Hematopoietic multipotent progenitor cell treated with erythropoietin and hydrocortisone succinate and interleukin-3 and kit ligand, for 17 days (in vitro differentiated cells): ENCODE data around the gene BTBD16.

Experiments
- DNase-seq: peaks from one replicate; pipeline ENCODE4 v3.0.0-alpha.2; 2015; ENCODE audit warnings: low spot score

Gene BTBD16

GRCh38 chr10:122273966-122274545 is 3.0 kb downstream of the BTBD16 start:
- DNase-seq = no peak

DNA sequence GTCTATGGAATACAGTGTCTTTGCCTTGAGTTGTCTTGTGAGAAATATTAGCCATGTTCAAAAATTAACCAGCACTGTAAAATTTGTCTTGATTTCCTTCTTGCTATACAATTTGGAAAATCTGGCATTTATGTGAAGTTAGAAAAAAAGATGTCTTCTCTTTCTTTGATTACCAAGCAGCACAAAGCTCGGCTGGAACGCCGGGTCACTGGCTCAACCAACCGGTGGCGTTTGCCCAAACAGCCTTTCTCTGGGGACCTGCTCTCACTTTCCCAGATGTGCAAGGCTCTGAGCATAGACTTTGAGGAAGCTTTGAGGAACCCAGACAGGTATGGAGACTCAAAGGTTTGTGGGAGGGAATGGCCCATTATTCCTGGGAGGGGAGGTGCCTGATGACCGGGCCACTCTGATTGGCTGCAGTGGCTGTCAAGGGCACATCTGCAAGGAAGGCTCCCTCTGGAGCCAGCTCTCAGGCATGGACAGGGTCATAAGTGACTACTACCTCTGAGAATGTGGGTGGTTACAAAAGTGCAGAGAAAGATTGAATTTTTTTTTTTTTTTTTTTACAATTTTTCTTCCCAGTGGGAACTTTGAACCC is 5.6 kb downstream of the BTBD16 start:
- DNase-seq = no peak

DNA sequence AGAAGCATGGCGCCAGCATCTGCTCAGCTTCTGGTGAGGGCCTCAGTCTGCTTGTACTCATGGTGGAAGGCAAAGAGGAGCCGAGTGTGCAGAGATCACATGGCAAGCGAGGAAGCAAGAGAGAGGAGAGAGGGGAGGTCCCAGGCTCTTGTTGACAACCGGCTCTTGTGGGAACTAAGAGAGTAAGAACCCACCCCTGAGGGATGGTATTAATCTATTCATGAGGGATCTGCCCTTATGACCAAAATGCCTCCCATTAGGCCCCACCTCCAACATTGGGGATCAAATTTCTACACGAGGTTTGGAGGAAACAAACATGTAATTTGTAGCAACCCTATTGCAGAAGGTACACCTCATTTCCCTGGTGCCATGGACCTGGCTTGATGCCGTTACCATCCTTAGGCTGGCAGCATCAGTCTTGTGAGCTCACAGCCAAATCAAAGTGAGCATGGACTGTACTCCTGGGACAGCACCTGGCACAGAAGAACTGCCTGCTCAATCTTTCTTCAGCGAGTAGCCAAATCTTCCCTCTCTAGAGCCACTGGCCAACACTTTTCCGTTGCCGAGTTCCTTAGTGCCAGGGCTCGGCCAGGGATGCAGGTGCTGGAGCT is 6.5 kb downstream of the BTBD16 start:
- no peak for DNase-seq

- no peak for DNase-seq
Measured at GRCh38 chr10:122279725-122280141, 8.6 kb downstream of the BTBD16 start.

DNA sequence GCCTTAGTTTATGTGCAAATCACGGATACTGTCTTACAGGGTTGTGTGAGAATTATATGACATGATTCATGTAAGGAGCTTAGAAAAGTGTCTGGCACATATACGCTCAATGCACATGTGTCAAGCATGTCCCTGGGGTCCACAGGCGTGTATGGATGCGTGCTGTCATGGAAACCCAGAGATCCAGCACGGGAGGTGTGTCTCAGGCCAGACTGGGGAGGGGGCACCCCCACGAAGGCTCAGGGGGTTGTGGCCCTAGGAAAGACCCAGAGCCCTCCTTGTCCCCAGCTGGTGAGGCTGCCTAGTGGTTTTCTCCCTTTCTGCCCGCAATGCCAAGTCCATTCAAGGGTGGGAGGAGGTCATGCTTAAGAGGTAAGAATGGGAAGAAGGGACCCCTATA is 9.1 kb downstream of the BTBD16 start:
- DNase-seq = no peak

DNA sequence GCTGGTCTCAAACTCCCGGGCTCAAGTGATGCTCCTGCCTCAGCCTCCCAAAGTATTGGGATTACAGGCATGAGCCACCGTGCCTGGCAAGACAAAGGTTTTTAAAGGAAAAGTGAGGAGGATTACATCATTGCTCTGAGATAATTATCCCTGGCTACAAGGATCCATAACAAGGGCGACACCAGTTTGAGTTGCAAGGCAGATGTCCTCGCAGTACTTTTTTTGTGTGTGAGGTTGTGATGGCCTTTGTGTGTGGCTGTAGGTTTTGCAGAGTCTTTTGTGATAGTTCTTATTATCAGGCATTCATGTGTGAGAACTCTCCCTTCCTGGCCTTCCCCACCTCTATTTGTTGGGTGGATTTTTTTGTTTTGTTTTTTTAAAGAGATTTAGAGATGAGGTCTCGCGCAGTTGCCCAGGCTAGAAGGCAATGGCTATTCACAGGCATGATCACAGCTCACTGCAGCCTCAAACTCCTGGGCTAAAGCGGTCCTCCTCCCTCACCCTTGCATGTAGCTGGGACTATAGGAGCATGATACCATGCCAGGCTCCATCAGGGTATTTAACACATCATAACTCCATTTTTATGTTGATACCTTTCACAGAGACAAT is 10.0 kb downstream of the BTBD16 start:
- no peak for DNase-seq

DNA sequence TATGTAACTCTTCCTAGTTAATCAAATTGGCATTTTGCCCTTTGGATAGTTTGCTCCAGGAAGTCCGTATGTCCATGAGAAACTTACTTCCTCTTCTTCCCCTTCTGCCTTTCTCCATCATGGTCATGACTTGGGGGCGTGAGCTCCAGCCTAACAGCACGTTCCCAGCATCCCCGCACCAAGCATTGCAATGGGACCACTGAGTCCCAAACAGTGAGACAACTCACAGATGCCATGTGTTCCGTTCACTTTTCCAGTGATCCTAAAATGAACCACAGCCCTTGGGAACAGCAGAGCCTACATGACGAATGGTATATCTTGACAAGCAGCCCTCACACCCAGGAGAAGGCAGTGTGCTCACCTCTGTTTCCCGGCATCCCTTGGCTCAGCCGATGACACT is 10.7 kb downstream of the BTBD16 start:
- no peak for DNase-seq

DNA sequence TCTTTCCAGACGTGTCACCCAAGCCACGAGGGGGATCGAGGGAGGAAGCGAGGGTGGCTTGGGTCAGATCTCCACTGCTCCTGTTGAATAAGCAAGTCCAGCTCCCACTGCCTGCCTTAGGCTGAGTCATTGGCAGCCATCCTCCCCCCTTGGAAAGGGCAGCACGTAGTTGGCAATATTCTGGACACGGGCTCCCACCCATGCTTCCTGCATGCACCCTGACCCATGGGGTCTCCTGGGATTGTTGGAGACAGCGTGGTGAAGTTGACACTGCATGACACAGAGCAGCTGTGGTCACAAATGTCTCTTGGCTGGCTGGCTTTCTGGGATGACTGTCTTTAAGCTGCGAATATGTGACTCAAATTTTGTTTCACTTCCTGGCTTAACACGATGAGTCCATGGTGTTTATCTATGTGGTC is 11.2 kb downstream of the BTBD16 start:
- no peak for DNase-seq

DNA sequence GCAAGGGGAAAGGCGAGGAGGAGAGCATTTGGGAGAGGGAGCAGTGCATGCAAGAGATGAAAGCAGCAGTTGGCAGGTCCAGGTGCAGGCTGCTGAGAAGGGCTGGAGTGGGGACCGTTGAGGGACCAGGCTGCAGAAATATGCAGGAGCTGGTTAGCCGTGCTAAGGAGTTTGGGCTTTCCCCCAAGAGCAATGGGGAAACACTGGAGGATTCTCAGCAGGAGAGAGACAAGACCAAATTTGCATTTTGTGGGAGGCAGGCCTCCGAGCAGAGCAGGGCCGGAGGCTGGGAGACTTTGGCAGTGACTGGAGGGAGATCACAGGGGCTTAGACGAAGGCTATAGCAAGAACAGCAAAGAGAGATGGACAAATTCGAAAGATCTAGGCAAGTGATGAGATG is 11.8 kb downstream of the BTBD16 start:
- DNase-seq = no peak

DNA sequence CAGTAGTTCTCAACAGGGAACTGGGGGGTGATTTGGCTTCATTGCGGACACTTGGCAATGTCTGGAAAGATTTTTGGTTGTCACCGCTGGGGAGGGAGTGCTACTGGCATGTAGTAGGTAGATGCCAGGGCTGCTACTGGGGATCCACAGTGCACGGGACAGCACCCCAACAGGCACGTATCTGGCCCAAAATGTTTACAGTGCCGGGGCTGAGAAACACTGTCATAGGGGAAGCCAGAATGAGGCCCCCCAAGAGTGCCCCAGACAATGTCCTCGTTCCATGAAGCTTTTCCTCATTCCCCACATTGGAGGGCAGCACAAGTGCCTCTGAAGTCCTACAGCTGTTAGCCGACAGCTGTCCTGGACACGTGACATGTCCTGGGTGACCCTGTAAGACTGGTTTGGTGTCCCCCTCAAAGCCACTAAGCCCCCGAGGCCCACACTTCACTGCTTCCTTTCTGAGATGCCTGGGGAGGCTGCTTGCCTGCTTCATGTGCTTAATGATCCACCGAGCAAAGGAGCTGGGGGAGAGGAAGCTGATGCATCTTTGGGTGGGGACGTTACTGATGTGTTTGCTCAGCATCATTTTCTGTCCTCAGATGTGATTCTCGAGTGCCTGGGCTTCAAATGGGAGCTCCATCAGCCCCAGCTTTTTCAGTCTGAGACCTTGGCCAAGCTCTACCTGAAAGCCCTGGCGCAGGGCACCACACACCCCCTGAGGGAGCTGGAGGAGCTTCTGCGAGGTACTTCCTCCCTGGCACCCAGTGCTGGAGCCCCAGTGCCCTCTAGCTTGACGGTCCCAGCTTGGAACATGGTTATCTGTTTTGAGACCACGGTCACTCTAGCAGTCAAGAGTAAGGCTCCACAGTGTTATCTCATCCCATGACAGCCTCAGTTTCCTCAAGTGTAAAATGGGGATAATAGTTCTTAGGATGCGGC is 14.7 kb downstream of the BTBD16 start:
- DNase-seq = no peak

GRCh38 chr10:122286867-122287266 is 15.8 kb downstream of the BTBD16 start:
- DNase-seq = no peak

DNA sequence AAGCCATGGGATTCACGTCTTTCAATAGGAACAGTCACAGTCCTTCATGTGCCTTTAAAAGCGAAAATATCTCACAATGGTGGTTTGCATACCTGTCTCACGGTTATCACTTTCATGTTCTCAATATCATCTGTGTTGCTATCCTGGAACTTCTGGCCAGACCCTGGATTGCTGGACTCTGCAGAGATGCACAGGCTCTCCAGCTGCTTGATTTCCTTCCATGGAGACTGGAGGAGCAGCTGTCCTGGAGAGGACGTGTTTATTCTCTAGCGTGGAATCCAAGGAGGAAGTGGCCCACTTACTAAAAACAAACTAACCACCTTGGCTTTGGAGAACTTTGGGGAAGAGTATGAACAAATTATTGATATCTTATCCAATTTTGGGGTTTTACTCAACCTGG is 16.5 kb downstream of the BTBD16 start:
- no peak for DNase-seq

DNA sequence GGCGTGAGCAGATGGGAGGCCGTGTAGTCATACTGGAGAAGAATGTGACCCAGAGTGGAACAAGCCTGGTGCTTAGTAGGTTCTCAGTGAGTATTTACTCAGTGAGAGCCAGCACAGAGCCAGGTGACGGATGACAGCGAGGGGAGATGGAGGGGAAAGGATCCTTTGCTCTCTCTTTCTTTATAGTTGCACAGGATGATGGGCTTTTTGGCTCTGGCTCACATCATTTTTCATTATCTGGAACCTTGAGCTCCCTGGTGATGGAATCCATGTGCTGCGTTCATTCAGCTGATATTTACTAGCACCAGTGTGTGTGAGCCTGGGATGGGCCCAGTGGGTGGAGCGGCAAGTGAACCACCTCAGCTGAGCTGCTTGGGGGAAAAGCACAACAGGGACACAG is 17.2 kb downstream of the BTBD16 start:
- no peak for DNase-seq

DNA sequence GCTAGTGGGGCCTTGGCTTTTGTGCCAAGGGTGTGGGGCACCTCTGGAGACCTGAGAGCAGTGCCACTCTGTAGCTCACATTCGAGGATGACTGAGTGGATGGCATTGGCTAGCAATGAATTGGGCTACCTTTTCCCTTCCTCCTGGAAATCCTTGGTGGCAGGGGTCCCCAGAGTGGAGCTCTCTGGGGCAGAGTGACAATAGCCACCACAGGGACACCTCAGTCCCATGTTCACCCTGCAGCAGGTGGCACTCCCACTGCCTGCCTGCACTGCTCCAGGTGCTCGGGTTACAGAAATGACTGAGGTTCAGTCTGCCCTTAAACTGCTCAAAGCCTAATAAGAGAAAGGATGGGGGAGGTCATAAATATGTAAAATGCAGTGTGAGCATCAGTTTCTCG is 17.8 kb downstream of the BTBD16 start:
- DNase-seq = no peak

GRCh38 chr10:122290334-122290733 is 19.2 kb downstream of the BTBD16 start:
- no peak for DNase-seq

DNA sequence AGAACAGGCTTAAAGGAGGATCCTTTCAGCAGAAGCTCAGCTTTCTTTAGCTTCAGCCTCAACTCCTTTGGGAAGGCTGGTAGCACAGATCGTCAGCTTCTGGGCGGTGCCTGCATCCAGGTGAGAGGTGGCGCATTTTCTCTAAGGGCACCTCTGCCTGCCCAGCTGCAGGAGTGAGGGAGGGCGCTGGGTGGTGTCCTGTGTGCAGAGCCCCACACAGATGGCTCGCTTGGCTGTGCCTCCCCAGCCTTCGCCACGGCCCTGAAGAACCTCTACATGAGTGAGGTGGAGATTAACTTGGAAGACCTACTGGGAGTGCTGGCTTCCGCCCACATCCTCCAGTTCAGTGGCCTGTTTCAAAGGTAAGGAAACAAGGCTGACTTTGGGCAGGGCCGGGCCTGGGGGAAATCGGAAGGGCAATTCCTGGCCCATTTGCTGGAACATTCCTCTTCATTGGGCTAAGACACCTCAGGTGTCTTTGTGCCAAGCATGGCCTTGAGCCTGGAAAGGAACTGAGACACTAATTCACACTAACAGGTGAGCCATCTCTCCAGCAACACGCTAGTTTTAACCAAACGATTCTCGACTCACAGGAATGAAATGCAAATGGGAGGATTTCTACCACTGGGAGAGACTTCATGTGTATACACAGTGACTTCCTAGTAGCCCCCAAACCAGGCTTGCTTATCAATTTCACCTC is 19.9 kb downstream of the BTBD16 start:
- no peak for DNase-seq

GRCh38 chr10:122291739-122292138 is 20.6 kb downstream of the BTBD16 start:
- DNase-seq = no peak

GRCh38 chr10:122292376-122292775 is 21.3 kb downstream of the BTBD16 start:
- no peak for DNase-seq

GRCh38 chr10:122293156-122293960 is 22.3 kb downstream of the BTBD16 start:
- DNase-seq = no peak

- no peak for DNase-seq
Measured at GRCh38 chr10:122293961-122294380, 22.9 kb downstream of the BTBD16 start.
